Measurements from ENCODE around the gene RGL1.

RGL1 gene

GRCh38 chr1:183954496-183954895 lies 149.6 kb downstream of the RGL1 start:
- Histone ChIP-seq H3K4me1 (ENCODE audit: control insufficient read depth, insufficient read depth, low read length, poor library complexity, severe bottlenecking) (peaks cover 18% of the 10 kb centered on the region), H3K36me3 (ENCODE audit: control insufficient read depth, insufficient read depth, low read length) (no peaks in the 10 kb centered on the region), H3K9me3 (ENCODE audit: control insufficient read depth, low read length) (no peaks in the 10 kb centered on the region), H3K27ac (ENCODE audit: low read depth, low read length, severe bottlenecking) (no peak overlapping the region), H3K4me3 (ENCODE audit: extremely low read depth, insufficient read depth, low read length, poor library complexity, severe bottlenecking) (no peak overlapping the region)
- WGBS, 2 experiments (ENCODE audit: insufficient coverage in 2 of 2) = 88 to 92% methylated on average over 1 of the region's 3 CpGs

- Histone ChIP-seq H3K9me3 (ENCODE audit: control insufficient read depth, low read length) (no peaks in the 10 kb centered on the region), H3K4me3 (ENCODE audit: extremely low read depth, insufficient read depth, low read length, poor library complexity, severe bottlenecking) (no peak overlapping the region), H3K4me1 (ENCODE audit: control insufficient read depth, insufficient read depth, low read length, poor library complexity, severe bottlenecking) (peaks cover 18% of the 10 kb centered on the region), H3K27ac (ENCODE audit: low read depth, low read length, severe bottlenecking) (peak overlapping the region; percentile 33), H3K36me3 (ENCODE audit: control insufficient read depth, insufficient read depth, low read length) (no peaks in the 10 kb centered on the region)
- 54 to 100% methylated on average over 1 of the region's 2 CpGs for WGBS, 2 experiments (ENCODE audit: insufficient coverage in 2 of 2)
Measured at GRCh38 chr1:183956559-183957188, 151.8 kb downstream of the RGL1 start.

- Histone ChIP-seq H3K4me3 (ENCODE audit: extremely low read depth, insufficient read depth, low read length, poor library complexity, severe bottlenecking) (no peak overlapping the region), H3K9me3 (ENCODE audit: control insufficient read depth, low read length) (no peaks in the 10 kb centered on the region), H3K27ac (ENCODE audit: low read depth, low read length, severe bottlenecking) (no peak overlapping the region), H3K4me1 (ENCODE audit: control insufficient read depth, insufficient read depth, low read length, poor library complexity, severe bottlenecking) (peaks cover 18% of the 10 kb centered on the region), H3K36me3 (ENCODE audit: control insufficient read depth, insufficient read depth, low read length) (no peaks in the 10 kb centered on the region)
- 100% methylated on average over 2 of the region's 4 CpGs for WGBS, 2 experiments (ENCODE audit: insufficient coverage in 2 of 2)
Measured at GRCh38 chr1:183957216-183957830, 152.4 kb downstream of the RGL1 start.

GRCh38 chr1:183958958-183959357 lies 154.0 kb downstream of the RGL1 start:
- Histone ChIP-seq H3K4me1 (ENCODE audit: control insufficient read depth, insufficient read depth, low read length, poor library complexity, severe bottlenecking) (peaks cover 18% of the 10 kb centered on the region), H3K36me3 (ENCODE audit: control insufficient read depth, insufficient read depth, low read length) (no peaks in the 10 kb centered on the region), H3K4me3 (ENCODE audit: extremely low read depth, insufficient read depth, low read length, poor library complexity, severe bottlenecking) (no peak overlapping the region), H3K27ac (ENCODE audit: low read depth, low read length, severe bottlenecking) (no peak overlapping the region), H3K9me3 (ENCODE audit: control insufficient read depth, low read length) (no peaks in the 10 kb centered on the region)
- 83 to 92% methylated on average over 1 of the region's 1 CpG for WGBS, 2 experiments (ENCODE audit: insufficient coverage in 2 of 2)

GRCh38 chr1:183961132-183961531 lies 156.2 kb downstream of the RGL1 start:
- whole genome bisulfite sequencing, 2 experiments (ENCODE audit: insufficient coverage in 2 of 2) = 60% methylated on average over 1 of the region's 5 CpGs; no CpG with 5 or more reads in 1 of the 2 experiments
- Histone ChIP-seq H3K36me3 (ENCODE audit: control insufficient read depth, insufficient read depth, low read length) (no peaks in the 10 kb centered on the region), H3K9me3 (ENCODE audit: control insufficient read depth, low read length) (no peaks in the 10 kb centered on the region), H3K4me1 (ENCODE audit: control insufficient read depth, insufficient read depth, low read length, poor library complexity, severe bottlenecking) (peaks cover 17% of the 10 kb centered on the region), H3K27ac (ENCODE audit: low read depth, low read length, severe bottlenecking) (no peak overlapping the region), H3K4me3 (ENCODE audit: extremely low read depth, insufficient read depth, low read length, poor library complexity, severe bottlenecking) (no peak overlapping the region)

DNA sequence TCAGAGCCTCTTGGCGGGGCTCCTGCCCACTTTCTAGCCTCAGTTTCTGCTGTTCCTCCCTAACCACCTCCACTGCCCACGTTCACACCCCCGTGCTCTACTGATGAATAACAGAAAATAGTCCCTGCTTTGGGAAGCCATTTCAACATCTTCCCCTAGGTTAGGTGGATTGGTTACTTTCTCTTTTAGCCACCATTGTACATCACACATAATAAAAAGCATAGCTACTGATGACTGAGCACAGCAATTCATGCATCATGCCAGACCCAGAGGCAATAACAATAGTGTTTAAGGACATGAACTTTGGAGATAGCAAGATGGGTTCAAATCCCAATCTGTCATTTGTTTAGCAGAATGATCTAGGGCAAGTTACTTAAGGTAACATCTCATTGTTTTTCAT lies 158.0 kb downstream of the RGL1 start:
- H3K9me3 ChIP-seq (ENCODE audit: control insufficient read depth, low read length) = no peaks in the 10 kb centered on the region
- peaks cover 11% of the 10 kb centered on the region for H3K4me1 ChIP-seq (ENCODE audit: control insufficient read depth, insufficient read depth, low read length, poor library complexity, severe bottlenecking)
- WGBS, 2 experiments (ENCODE audit: insufficient coverage in 2 of 2) = 100% methylated on average over 1 of the region's 3 CpGs
- no peak overlapping the region for H3K4me3 ChIP-seq (ENCODE audit: extremely low read depth, insufficient read depth, low read length, poor library complexity, severe bottlenecking)
- H3K27ac ChIP-seq (ENCODE audit: low read depth, low read length, severe bottlenecking) = no peak overlapping the region
- no peaks in the 10 kb centered on the region for H3K36me3 ChIP-seq (ENCODE audit: control insufficient read depth, insufficient read depth, low read length)

DNA sequence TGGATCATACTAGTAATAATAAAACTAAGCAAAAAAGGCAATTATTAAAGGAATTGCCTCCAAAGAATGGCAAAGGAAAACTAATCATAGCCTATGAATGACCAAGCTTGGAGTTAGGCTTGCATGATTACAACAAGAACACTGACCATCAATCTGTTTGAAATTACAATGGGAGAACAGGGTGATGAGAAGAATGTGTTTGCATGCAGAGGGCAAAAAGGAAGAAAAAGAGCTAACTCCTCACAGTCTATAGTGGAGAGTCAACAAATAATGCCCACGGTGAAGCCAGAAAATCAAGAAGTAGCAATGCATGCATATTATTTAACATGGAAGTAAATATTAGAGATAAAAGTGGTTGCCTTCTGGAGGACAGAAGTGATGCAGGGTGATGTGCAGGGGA lies 160.8 kb downstream of the RGL1 start:
- Histone ChIP-seq H3K36me3 (ENCODE audit: control insufficient read depth, insufficient read depth, low read length) (no peaks in the 10 kb centered on the region), H3K27ac (ENCODE audit: low read depth, low read length, severe bottlenecking) (no peak overlapping the region), H3K4me3 (ENCODE audit: extremely low read depth, insufficient read depth, low read length, poor library complexity, severe bottlenecking) (no peak overlapping the region)

DNA sequence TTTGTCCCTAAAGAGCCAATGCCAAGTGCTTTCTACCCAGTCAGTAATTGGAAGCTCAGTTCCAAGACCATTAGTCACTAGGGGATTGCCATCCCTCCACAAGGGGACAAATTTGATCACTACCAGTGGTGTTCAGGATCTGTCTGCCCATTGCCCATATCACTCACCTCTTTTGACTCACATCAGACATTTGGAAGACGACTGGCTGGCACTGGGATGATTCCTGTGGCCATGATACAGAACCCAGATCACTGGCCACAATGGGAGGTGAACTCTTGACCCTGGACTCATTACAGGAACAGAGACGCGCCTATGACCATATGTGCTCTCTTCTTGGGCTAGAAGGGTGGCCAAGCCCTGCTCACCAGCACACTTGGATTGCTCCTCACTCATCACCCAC lies 161.6 kb downstream of the RGL1 start:
- H3K9me3 ChIP-seq (ENCODE audit: control insufficient read depth, low read length) = no peaks in the 10 kb centered on the region
- 83 to 100% methylated on average over 1 of the region's 3 CpGs for WGBS, 2 experiments (ENCODE audit: insufficient coverage in 2 of 2)
- peaks cover 11% of the 10 kb centered on the region for H3K4me1 ChIP-seq (ENCODE audit: control insufficient read depth, insufficient read depth, low read length, poor library complexity, severe bottlenecking)
- H3K27ac ChIP-seq (ENCODE audit: low read depth, low read length, severe bottlenecking) = no peak overlapping the region
- no peaks in the 10 kb centered on the region for H3K36me3 ChIP-seq (ENCODE audit: control insufficient read depth, insufficient read depth, low read length)
- H3K4me3 ChIP-seq (ENCODE audit: extremely low read depth, insufficient read depth, low read length, poor library complexity, severe bottlenecking) = no peak overlapping the region

More for the DNA sequence above, 160.8 kb downstream of the RGL1 start:
- Histone ChIP-seq H3K9me3 (ENCODE audit: control insufficient read depth, low read length) (no peaks in the 10 kb centered on the region), H3K4me1 (ENCODE audit: control insufficient read depth, insufficient read depth, low read length, poor library complexity, severe bottlenecking) (peaks cover 11% of the 10 kb centered on the region)
- no CpG with 5 or more reads among the region's 1 CpG for WGBS, 2 experiments (ENCODE audit: insufficient coverage in 2 of 2)

GRCh38 chr1:183967914-183968313 lies 163.0 kb downstream of the RGL1 start:
- Histone ChIP-seq H3K36me3 (ENCODE audit: control insufficient read depth, insufficient read depth, low read length) (no peaks in the 10 kb centered on the region), H3K9me3 (ENCODE audit: control insufficient read depth, low read length) (no peaks in the 10 kb centered on the region), H3K4me1 (ENCODE audit: control insufficient read depth, insufficient read depth, low read length, poor library complexity, severe bottlenecking) (peaks cover 11% of the 10 kb centered on the region), H3K4me3 (ENCODE audit: extremely low read depth, insufficient read depth, low read length, poor library complexity, severe bottlenecking) (no peak overlapping the region), H3K27ac (ENCODE audit: low read depth, low read length, severe bottlenecking) (peak overlapping the region; percentile 2)
- 100% methylated on average over 1 to 2 of the region's 2 CpGs for WGBS, 2 experiments (ENCODE audit: insufficient coverage in 2 of 2)

- WGBS, 2 experiments (ENCODE audit: insufficient coverage in 2 of 2) = 81 to 89% methylated on average over 2 to 4 of the region's 5 CpGs
- H3K4me3 ChIP-seq (ENCODE audit: extremely low read depth, insufficient read depth, low read length, poor library complexity, severe bottlenecking) = no peak overlapping the region
Measured at GRCh38 chr1:183968386-183968785, 163.5 kb downstream of the RGL1 start.

More at GRCh38 chr1:183968386-183968785, 163.5 kb downstream of the RGL1 start:
- Histone ChIP-seq H3K27ac (ENCODE audit: low read depth, low read length, severe bottlenecking) (peak overlapping the region; percentile 2), H3K9me3 (ENCODE audit: control insufficient read depth, low read length) (no peaks in the 10 kb centered on the region), H3K36me3 (ENCODE audit: control insufficient read depth, insufficient read depth, low read length) (no peaks in the 10 kb centered on the region), H3K4me1 (ENCODE audit: control insufficient read depth, insufficient read depth, low read length, poor library complexity, severe bottlenecking) (peaks cover 11% of the 10 kb centered on the region)
